Measurements from ENCODE around the gene NBR1.
"Not testable (repeated sequence)": the region's sequence is repeated elsewhere in the genome, so short reads cannot be mapped to it uniquely, and the experiment has no call there.

Gene NBR1

GRCh38 chr17:43153197-43153835 lies 17.7 kb upstream of the NBR1 start:
- not testable (repeated sequence) for DNase-seq (ENCODE audit: low read depth in 2 of 2)

GRCh38 chr17:43155666-43156065 lies 15.3 kb upstream of the NBR1 start:
- no peak for DNase-seq (ENCODE audit: low read depth in 2 of 2)

GRCh38 chr17:43159232-43159631 lies 11.8 kb upstream of the NBR1 start:
- DNase-seq (ENCODE audit: low read depth in 2 of 2), result not testable (repeated sequence)

DNA sequence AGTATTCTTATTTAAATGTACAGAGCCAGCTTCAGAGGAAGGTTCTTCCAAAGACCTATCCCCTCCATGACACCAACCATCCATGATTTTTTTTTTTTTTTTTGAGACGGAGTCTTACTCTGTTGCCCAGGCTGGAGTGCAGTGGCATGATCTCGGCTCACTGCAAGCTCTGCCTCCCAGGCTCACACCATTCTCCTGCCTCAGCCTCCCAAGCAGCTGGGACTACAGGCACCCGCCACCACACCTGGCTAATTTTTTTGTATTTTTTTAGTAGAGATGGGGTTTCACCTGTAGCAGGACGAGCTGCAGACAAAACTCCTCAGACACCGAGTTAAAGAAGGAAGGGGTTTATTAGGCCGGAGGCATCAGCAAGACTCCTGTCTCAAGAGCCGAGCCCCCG lies 11.1 kb upstream of the NBR1 start:
- DNase-seq (ENCODE audit: low read depth in 2 of 2), result not testable (repeated sequence)

DNA sequence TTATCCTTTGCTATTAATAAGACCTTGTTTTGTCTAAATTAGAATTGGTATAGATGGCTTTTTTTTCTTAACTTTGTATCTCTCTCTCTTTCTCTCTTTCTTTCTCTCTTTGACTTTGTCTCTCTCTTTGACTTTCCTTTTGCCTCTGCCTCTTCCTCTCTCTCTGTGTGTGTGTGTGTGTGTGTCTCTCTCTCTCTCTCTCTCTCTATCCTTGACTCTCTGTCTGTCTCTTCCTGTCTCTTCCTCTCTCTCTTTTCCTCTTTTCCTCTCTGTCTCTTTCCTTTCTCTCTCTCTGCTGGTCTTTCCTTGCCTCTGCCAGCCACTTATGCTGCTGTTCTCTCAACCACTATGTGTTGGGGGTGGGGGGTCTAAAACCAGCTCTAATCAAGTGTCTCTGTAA lies 5.0 kb upstream of the NBR1 start:
- DNase-seq (ENCODE audit: low read depth in 2 of 2), result not testable (repeated sequence)

DNA sequence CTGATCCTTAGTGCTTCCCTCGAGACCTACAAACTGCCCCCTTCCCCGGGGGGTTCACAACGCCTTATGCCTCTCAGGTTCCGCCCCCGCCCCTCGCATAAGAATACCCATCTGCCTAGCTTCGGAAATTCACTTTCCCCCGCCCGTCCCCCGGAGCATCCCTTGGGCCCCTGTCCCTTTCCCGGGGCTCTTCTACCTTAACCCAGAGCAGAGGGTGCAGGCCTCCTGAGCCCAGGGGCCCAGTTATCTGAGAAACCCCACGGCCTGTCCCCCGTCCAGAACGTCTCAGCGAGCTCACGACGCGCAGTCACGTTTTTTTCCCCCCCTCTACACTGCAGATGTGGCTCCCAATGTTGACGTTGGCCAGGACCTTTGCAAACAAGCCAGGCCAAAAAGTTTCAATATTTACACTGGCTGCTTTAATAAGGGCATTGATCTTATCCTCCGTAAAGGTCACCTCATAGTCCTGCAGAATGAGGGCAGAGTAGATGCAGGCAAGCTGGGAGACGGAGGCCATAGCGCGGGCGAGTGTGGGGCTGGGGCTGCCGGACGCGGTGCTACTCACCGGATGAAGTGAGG lies 1.4 kb upstream of the NBR1 start:
- no peak for DNase-seq (ENCODE audit: low read depth in 2 of 2)

GRCh38 chr17:43170140-43170765 lies 761 bp upstream of the NBR1 start:
- peak; percentile 81 to 82 for DNase-seq (ENCODE audit: low read depth in 2 of 2)

- no peak for DNase-seq (ENCODE audit: low read depth in 2 of 2)
Measured at GRCh38 chr17:43171586-43172487, 823 bp downstream of the NBR1 start.

DNA sequence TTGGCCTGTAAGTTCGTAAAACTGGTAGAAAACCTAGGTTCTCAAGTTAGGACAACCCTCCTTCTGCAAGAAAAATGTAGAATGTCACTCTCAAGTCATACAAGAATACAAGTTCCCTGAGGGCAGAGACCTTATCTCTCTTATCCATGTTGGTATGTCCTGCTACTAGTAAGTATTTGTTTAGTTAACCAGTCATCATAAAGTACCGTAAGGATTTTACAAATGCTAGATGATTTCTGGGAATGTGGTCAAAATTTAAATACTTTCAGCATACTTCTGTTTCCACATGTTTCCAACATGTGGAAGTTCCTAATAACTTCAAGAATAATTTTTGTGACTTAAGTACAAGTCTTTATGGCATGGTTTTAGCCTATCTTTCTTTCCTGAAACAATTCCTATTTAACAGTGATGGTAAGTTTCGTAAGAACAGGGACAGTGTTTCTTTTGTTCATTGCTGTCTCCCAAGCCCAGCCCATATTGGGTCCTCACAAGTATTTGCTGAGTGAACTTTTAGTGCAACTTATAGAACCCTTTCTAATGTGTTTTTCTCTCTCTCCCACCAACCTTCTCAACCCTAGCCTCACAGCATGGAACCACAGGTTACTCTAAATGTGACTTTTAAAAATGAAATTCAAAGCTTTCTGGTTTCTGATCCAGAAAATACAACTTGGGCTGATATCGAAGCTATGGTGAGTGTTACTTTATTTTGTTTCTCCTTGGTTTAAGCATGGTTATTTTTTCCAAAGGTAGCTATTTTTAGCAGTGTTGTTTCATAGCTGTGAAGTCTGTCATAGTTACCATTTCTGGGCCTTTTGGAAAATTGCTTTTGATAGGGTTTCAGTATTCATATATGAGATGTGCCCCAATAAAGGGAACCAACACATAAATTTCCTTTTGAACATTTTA lies 4.5 kb downstream of the NBR1 start:
- no peak for DNase-seq (ENCODE audit: low read depth in 2 of 2)

GRCh38 chr17:43176119-43176570 lies 5.1 kb downstream of the NBR1 start:
- DNase-seq (ENCODE audit: low read depth in 2 of 2), result no peak

- no peak for DNase-seq (ENCODE audit: low read depth in 2 of 2)
Measured at GRCh38 chr17:43183921-43184320, 12.9 kb downstream of the NBR1 start.

GRCh38 chr17:43186656-43187055 lies 15.6 kb downstream of the NBR1 start:
- DNase-seq (ENCODE audit: low read depth in 2 of 2), result not testable (repeated sequence)

DNA sequence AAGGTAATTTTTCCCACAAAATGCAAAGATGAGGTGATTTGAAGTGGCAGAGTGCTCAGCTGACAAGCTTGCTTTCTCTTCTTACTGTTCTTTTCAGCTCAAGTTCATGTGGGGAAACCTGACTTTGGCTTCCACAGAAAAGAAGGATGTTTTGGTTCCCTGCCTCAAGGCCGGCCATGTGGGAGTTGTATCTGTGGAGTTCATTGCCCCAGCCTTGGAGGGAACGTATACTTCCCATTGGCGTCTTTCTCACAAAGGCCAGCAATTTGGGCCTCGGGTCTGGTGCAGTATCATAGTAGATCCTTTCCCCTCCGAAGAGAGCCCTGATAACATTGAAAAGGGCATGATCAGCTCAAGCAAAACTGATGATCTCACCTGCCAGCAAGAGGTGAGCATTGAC lies 22.2 kb downstream of the NBR1 start:
- no peak for DNase-seq (ENCODE audit: low read depth in 2 of 2)

- no peak for DNase-seq (ENCODE audit: low read depth in 2 of 2)
Measured at GRCh38 chr17:43199633-43200032, 28.6 kb downstream of the NBR1 start.

- DNase-seq (ENCODE audit: low read depth in 2 of 2), result no peak
Measured at GRCh38 chr17:43200127-43200526, 29.1 kb downstream of the NBR1 start.

GRCh38 chr17:43203013-43203412 lies 32.0 kb downstream of the NBR1 start:
- DNase-seq (ENCODE audit: low read depth in 2 of 2), result not testable (repeated sequence)

- DNase-seq (ENCODE audit: low read depth in 2 of 2), result no peak
Measured at GRCh38 chr17:43210576-43210975, 39.6 kb downstream of the NBR1 start.

DNA sequence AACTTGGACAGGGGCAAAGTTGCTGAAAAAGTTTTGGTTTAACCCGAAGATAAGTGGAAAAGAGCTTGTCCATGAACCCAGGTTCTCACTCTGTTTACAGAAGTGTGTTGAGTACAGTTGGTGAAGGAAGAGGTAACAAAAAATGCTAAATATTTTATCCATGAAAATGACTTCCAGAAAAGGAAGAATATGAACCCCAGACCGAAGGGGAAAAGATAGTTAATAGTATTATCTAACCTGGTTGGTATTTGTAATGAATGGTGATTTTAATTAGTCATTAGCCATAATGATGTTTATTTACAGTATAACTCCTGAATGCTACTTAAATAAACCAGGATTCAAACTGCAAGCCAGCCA lies 40.1 kb downstream of the NBR1 start:
- DNase-seq (ENCODE audit: low read depth in 2 of 2), result no peak

- DNase-seq (ENCODE audit: low read depth in 2 of 2), result peak; percentile 54 to 64
Measured at GRCh38 chr17:43211480-43212402, 40.7 kb downstream of the NBR1 start, which contains the start of gene TMEM106A. Gene TMEM106A (plus strand): TSS chr17:43211875. CDS start chr17:43213042, 1,167 bp downstream.

All from stimulated activated CD8-positive, alpha-beta memory T cell treated with anti-CD3 and anti-CD28 coated beads, Interleukin-15, amount 100 ng/mL, for 48 hours (primary cell).